NB4 (cell line): ENCODE data around the gene PCK1.

Source experiments
- DNase-seq: peaks from one replicate; pipeline ENCODE4 v3.0.0; 2010; ENCODE audit warnings: low read depth
- H3K4me3 ChIP-seq: one replicate; pipeline ENCODE4 v1.5.1; 2011; ENCODE audit warnings: mild to moderate bottlenecking, low read depth, low read length, moderate library complexity
- CTCF ChIP-seq: IDR thresholded peaks from one replicate; pipeline ENCODE4 v1.5.1; 2012; ENCODE audit warnings: low read depth, low read length
- MAX ChIP-seq: IDR thresholded peaks from 2 replicates; pipeline ENCODE4 v1.6.1; 2011; ENCODE audit warnings: low read depth, low read length
- MYC ChIP-seq: IDR thresholded peaks from 2 replicates; pipeline ENCODE4 v1.6.1; 2011; ENCODE audit warnings: low read depth, low read length
- POLR2A ChIP-seq: IDR thresholded peaks from 2 replicates; pipeline ENCODE4 v1.6.1; 2011; ENCODE audit warnings: mild to moderate bottlenecking; ENCODE audit not compliant: insufficient read length; ENCODE audit errors: extremely low read depth

PCK1 gene

GRCh38 chr20:57603120-57603519 is 42.2 kb downstream of the PCK1 start:
- no peak for DNase-seq
- TF ChIP-seq POLR2A, result no peak
- TF ChIP-seq MYC, result no peak
- TF ChIP-seq CTCF, result no peak
- no peak for TF ChIP-seq MAX
- no peak overlapping the region for H3K4me3 ChIP-seq

GRCh38 chr20:57605045-57605444 is 44.1 kb downstream of the PCK1 start:
- no peak overlapping the region for H3K4me3 ChIP-seq
- TF ChIP-seq CTCF, result no peak
- no peak for TF ChIP-seq MAX
- TF ChIP-seq MYC, result no peak
- TF ChIP-seq POLR2A, result no peak
- no peak for DNase-seq

- TF ChIP-seq MAX, result no peak
- no peak overlapping the region for H3K4me3 ChIP-seq
- no peak for DNase-seq
Measured at GRCh38 chr20:57605878-57606277, 45.0 kb downstream of the PCK1 start.

- TF ChIP-seq MYC (no peak), MAX (no peak), CTCF (no peak), POLR2A (no peak)
- H3K4me3 ChIP-seq, result no peak overlapping the region
- no peak for DNase-seq
Measured at GRCh38 chr20:57608516-57608915, 47.6 kb downstream of the PCK1 start.

GRCh38 chr20:57609086-57609841 is 48.4 kb downstream of the PCK1 start:
- no peak overlapping the region for H3K4me3 ChIP-seq
- no peak for DNase-seq
- TF ChIP-seq CTCF (no peak), POLR2A (no peak), MYC (no peak), MAX (no peak)

- H3K4me3 ChIP-seq, result no peak overlapping the region
- TF ChIP-seq POLR2A (no peak), CTCF (peak; percentile 32)
- DNase-seq, result no peak
Measured at GRCh38 chr20:57609842-57610167, 48.9 kb downstream of the PCK1 start.
